HepG2 (cell line): ENCODE data around the gene MTFP1. TPM values are rescaled to one million over a fixed set of nuclear protein-coding genes. Genes with fewer than 3 reads are reported as not detected.

ENCODE experiments used
- ATAC-seq: fragments of 200-7000 bp; cut with Tn5 transposase; 3 replicates; pipeline ENCODE4 v1.9.1; 2020; ENCODE audit warnings: mild to moderate bottlenecking, moderate library complexity
- BruUV-seq: library from RNA; stranded (reverse); fragments of 400-500 nt; replicated peaks from 2 replicates; lab custom pipeline; 2021; lab: Mats Ljungman, UMichigan
- CTCF ChIA-PET: fragments of 300-600 bp; formaldehyde crosslinking; extraction: SDS; loops from one replicate; lab custom pipeline; 2021; ENCODE audit warnings: low total read pairs, inconsistent platforms, low intra/inter-chr PET ratio; lab: Yijun Ruan, JAX
- POLR2A ChIA-PET: fragments of 350-600 bp; sonication (Branson Sonifier 250); formaldehyde crosslinking; loops from one replicate; lab custom pipeline; 2020; ENCODE audit warnings: antibody characterized with exemption, inconsistent platforms; lab: Yijun Ruan, JAX
- DNase-seq: peaks from one replicate; pipeline ENCODE4 v3.0.0-alpha.2; 2015; ENCODE audit warnings: low spot score
- FAIRE-seq: peaks from 3 replicates; lab custom pipeline; 2011; peaks lifted over from hg19 to GRCh38; lab: Jason Lieb, UNC
- H2AFZ ChIP-seq: one replicate; pipeline ENCODE4 v1.6.1; 2011; ENCODE audit warnings: low read length, inconsistent platforms
- H3K27ac ChIP-seq: fragments of 300-600 bp; 3 replicates; pipeline ENCODE4 v1.8.0; 2011; ENCODE audit warnings: mixed run types, mild to moderate bottlenecking, mixed read lengths, low read length, inconsistent platforms; ENCODE audit not compliant: insufficient read depth; ENCODE audit errors: extremely low read length
- H3K27me3 ChIP-seq, 2 experiments: fragments of 200-600 bp in 1 of 2; 2 replicates in 1 of 2; 3 replicates in 1 of 2; pipeline versions ENCODE4 v1.6.0 to v1.8.0; 2011; ENCODE audit warnings: low read length in 2 of 2, mild to moderate bottlenecking in 2 of 2, moderate library complexity in 2 of 2, inconsistent platforms in 1 of 2; ENCODE audit not compliant: insufficient read depth in 2 of 2, control insufficient read depth in 1 of 2
- H3K36me3 ChIP-seq, 2 experiments: fragments of 200-600 bp in 1 of 2; replicated peaks in 1 of 2; 2 replicates in 1 of 2; 3 replicates in 1 of 2; pipeline versions ENCODE4 v1.5.1 to v1.8.0; 2011; ENCODE audit warnings: low read length in 2 of 2, inconsistent platforms in 1 of 2; ENCODE audit not compliant: insufficient read depth in 2 of 2, control insufficient read depth in 1 of 2
- H3K4me1 ChIP-seq: 2 replicates; pipeline ENCODE4 v1.5.1; 2012; ENCODE audit warnings: low read length, inconsistent platforms; ENCODE audit not compliant: insufficient read depth
- H3K4me2 ChIP-seq: 2 replicates; pipeline ENCODE4 v1.6.0; 2011; ENCODE audit warnings: low read depth, low read length, inconsistent platforms
- H3K4me3 ChIP-seq, 3 experiments: fragments of 200-600 bp in 1 of 3; sonication (generic), shearing (Covaris generic) in 1 of 3; replicated peaks in 1 of 3; 2 replicates each; pipeline ENCODE4 v1.5.1; 2011 to 2016; ENCODE audit warnings: low read length in 3 of 3, inconsistent platforms in 2 of 3, low read depth in 2 of 3, mild to moderate bottlenecking in 2 of 3, control low read depth in 1 of 3, mixed read lengths in 1 of 3; ENCODE audit not compliant: insufficient read depth in 1 of 3
- H3K79me2 ChIP-seq: one replicate; pipeline ENCODE4 v1.6.1; 2011; ENCODE audit warnings: low read length, inconsistent platforms; ENCODE audit not compliant: insufficient read depth
- H3K9ac ChIP-seq: 2 replicates; pipeline ENCODE4 v1.6.0; 2011; ENCODE audit warnings: mild to moderate bottlenecking, low read depth, low read length, inconsistent platforms; ENCODE audit not compliant: insufficient read depth
- H3K9me3 ChIP-seq: 2 replicates; pipeline ENCODE4 v1.5.1; 2012; ENCODE audit warnings: mild to moderate bottlenecking, low read length
- H4K20me1 ChIP-seq: 2 replicates; pipeline ENCODE4 v1.6.0; 2011; ENCODE audit warnings: inconsistent platforms, mild to moderate bottlenecking, low read length, moderate library complexity; ENCODE audit not compliant: insufficient read depth
- ARID2 ChIP-seq: sonication (generic); formaldehyde crosslinking; IDR thresholded peaks from 2 replicates; pipeline ENCODE4 v1.8.1; 2022; ENCODE audit warnings: mild to moderate bottlenecking, missing genetic modification reagents, borderline replicate concordance
- KMT2A ChIP-seq: sonication (generic); formaldehyde crosslinking; IDR thresholded peaks from 2 replicates; pipeline ENCODE4 v1.4.0; 2020; ENCODE audit warnings: missing genetic modification reagents
- MAFF ChIP-seq: IDR thresholded peaks from 2 replicates; pipeline ENCODE4 v1.6.1; 2011; ENCODE audit warnings: low read depth, low read length, improper control_type of control experiment
- MAFK ChIP-seq, 2 experiments: IDR thresholded peaks in 1 of 2; conservative IDR thresholded peaks in 1 of 2; 2 replicates each; pipeline ENCODE4 v1.6.1; 2011; ENCODE audit warnings: improper control_type of control experiment in 2 of 2, low read length in 2 of 2
- RBFOX2 ChIP-seq: fragments of 200-400 bp; formaldehyde crosslinking; IDR thresholded peaks from 2 replicates; pipeline ENCODE4 v1.6.1; 2017; ENCODE audit warnings: low read depth, mild to moderate bottlenecking, low read length
- SMAD1 ChIP-seq: sonication (generic); formaldehyde crosslinking; IDR thresholded peaks from 2 replicates; pipeline ENCODE4 v1.4.0; 2020; ENCODE audit warnings: missing genetic modification reagents, low read depth, mild to moderate bottlenecking, borderline replicate concordance
- SSRP1 ChIP-seq: IDR thresholded peaks from 2 replicates; pipeline ENCODE4 v1.6.1; 2016; ENCODE audit warnings: control low read depth
- ZFAT ChIP-seq: sonication (generic); formaldehyde crosslinking; conservative IDR thresholded peaks from 2 replicates; pipeline ENCODE4 v1.8.1; 2023; ENCODE audit warnings: missing genetic modification reagents, inconsistent platforms
- WGBS: methylation state at CpG from one replicate; pipeline ENCODE4 v1.1.6; 2017; ENCODE audit warnings: low lambda C conversion rate; 5-methylcytosine and 5-hydroxymethylcytosine counted together
- in situ Hi-C: cut with HindIII; loops from 2 replicates; pipeline ENCODE4 v1.10.0; 2017; ENCODE audit warnings: low pct_unique_long_range_greater_than_20kb; ENCODE audit not compliant: extremely low pct_ligation_motif_present
- intact Hi-C: fragments of 100-400 bp; cut with micrococcal nuclease; formaldehyde crosslinking; loops from one replicate; pipeline ENCODE4 v1.10.0; 2022; ENCODE audit not compliant: unreplicated experiment
- polyA plus RNA-seq, 8 experiments: library from polyadenylated mRNA; depleted of rRNA in 3 of 8; stranded (reverse) in 7 of 8; unstranded in 1 of 8; fragments of >200 nt; fragmentation: Illumina TruSeq in 4 of 8; extraction: Trizol in 4 of 8; gene quantifications; 2 replicates each; pipeline versions ENCODE4 v1.2.1 to v1.2.3, GENCODE V29; 2011 to 2016; ENCODE audit warnings: low read depth in 4 of 8, missing spikeins in 1 of 8, mixed read lengths in 1 of 8; ENCODE audit not compliant: insufficient read depth in 1 of 8
- total RNA-seq, 5 experiments: library from RNA; depleted of rRNA; stranded (reverse); fragments of >200 nt; fragmentation: Illumina TruSeq; extraction: Trizol; gene quantifications; 2 replicates each; pipeline ENCODE4 v1.2.3, GENCODE V29; 2016; ENCODE audit warnings: low read depth in 1 of 5
- TF ChIP-seq, protein P1 (sequence below): sonication (generic); formaldehyde crosslinking; IDR thresholded peaks from 2 replicates; pipeline ENCODE4 v1.9.0; 2021; ENCODE audit warnings: missing genetic modification reagents, borderline replicate concordance
- TF ChIP-seq, protein P2 (sequence below): sonication (generic); formaldehyde crosslinking; IDR thresholded peaks from 2 replicates; pipeline ENCODE4 v1.5.0; 2020; ENCODE audit warnings: mild to moderate bottlenecking, missing genetic modification reagents
- TF ChIP-seq, protein P3 (sequence below): sonication (generic); formaldehyde crosslinking; IDR thresholded peaks from 2 replicates; pipeline ENCODE4 v1.8.1; 2023; ENCODE audit warnings: mild to moderate bottlenecking, missing genetic modification reagents

Gene MTFP1
- total and polyA plus RNA-seq, 2 of the 13 experiments (the other 11 are each of a cell fraction or from before 2014, with no cell fraction given), result 29.5 to 45.6 TPM

DNA sequence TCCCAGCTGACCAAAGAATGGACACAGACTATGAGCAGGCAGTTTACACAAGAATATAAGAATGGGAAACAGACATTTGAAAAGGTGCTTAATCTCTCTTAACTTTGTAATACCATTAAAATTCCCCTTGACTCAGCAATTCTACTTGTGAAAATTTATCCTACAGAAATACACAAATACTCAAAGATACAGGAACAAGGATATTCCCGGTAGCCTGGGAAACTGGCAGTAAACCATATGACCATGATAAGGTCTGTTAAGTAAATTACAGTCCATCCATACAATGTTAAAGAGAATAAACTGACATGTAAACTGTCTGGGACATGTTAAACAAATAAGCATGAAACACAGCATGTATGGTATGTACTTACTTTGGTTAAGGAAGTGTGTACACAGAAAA, 8.7 kb upstream of the MTFP1 start:
- 96% methylated on average over 1 of the region's 1 CpG for WGBS
- peaks cover 7% of the 10 kb centered on the region for H3K79me2 ChIP-seq
- no TSS peak for BruUV-seq

More for the DNA sequence above, 8.7 kb upstream of the MTFP1 start:
- Histone ChIP-seq H2AFZ (no peak overlapping the region), H3K4me1 (peaks cover 65% of the 10 kb centered on the region), H3K4me2 (no peak overlapping the region), H3K4me3 (no peak overlapping the region), H3K27me3 (no peaks in the 10 kb centered on the region)
- no peak for ATAC-seq
- intact Hi-C loops (no loop called here), in situ Hi-C loops (no loop called here)
- no peak for DNase-seq
- TF ChIP-seq SMAD1 (CRISPR knock-in tag), result no peak
- TF ChIP-seq RBFOX2, result no peak
- TF ChIP-seq MAFF, result peak; percentile 83
- TF ChIP-seq KMT2A, result no peak
- TF ChIP-seq MAFK (conservative IDR thresholded peaks at IDR 0.05 in 1 of 2, IDR thresholded peaks at IDR 0.05 in 1 of 2; ENCODE audit: low read length in 2 of 2), result peak; percentile 79 to 94
- TF ChIP-seq, protein P1, sequence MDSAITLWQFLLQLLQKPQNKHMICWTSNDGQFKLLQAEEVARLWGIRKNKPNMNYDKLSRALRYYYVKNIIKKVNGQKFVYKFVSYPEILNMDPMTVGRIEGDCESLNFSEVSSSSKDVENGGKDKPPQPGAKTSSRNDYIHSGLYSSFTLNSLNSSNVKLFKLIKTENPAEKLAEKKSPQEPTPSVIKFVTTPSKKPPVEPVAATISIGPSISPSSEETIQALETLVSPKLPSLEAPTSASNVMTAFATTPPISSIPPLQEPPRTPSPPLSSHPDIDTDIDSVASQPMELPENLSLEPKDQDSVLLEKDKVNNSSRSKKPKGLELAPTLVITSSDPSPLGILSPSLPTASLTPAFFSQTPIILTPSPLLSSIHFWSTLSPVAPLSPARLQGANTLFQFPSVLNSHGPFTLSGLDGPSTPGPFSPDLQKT, result no peak
- TF ChIP-seq ZFAT, result no peak
- TF ChIP-seq SSRP1 (CRISPR knock-in tag), result no peak
- TF ChIP-seq, protein P2, sequence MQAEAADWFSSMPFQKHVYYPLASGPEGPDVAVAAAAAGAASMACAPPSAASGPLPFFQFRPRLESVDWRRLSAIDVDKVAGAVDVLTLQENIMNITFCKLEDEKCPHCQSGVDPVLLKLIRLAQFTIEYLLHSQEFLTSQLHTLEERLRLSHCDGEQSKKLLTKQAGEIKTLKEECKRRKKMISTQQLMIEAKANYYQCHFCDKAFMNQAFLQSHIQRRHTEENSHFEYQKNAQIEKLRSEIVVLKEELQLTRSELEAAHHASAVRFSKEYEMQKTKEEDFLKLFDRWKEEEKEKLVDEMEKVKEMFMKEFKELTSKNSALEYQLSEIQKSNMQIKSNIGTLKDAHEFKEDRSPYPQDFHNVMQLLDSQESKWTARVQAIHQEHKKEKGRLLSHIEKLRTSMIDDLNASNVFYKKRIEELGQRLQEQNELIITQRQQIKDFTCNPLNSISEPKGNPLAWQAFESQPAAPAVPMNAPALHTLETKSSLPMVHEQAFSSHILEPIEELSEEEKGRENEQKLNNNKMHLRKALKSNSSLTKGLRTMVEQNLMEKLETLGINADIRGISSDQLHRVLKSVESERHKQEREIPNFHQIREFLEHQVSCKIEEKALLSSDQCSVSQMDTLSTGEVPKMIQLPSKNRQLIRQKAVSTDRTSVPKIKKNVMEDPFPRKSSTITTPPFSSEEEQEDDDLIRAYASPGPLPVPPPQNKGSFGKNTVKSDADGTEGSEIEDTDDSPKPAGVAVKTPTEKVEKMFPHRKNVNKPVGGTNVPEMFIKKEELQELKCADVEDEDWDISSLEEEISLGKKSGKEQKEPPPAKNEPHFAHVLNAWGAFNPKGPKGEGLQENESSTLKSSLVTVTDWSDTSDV (CRISPR knock-in tag), result no peak
- TF ChIP-seq, protein P3, sequence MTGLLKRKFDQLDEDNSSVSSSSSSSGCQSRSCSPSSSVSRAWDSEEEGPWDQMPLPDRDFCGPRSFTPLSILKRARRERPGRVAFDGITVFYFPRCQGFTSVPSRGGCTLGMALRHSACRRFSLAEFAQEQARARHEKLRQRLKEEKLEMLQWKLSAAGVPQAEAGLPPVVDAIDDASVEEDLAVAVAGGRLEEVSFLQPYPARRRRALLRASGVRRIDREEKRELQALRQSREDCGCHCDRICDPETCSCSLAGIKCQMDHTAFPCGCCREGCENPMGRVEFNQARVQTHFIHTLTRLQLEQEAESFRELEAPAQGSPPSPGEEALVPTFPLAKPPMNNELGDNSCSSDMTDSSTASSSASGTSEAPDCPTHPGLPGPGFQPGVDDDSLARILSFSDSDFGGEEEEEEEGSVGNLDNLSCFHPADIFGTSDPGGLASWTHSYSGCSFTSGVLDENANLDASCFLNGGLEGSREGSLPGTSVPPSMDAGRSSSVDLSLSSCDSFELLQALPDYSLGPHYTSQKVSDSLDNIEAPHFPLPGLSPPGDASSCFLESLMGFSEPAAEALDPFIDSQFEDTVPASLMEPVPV (CRISPR knock-in tag), result no peak
- no peak for TF ChIP-seq ARID2 (CRISPR knock-in tag)
- TF ChIP-seq, all 625 proteins: peak for 2
- ChIA-PET CTCF (no interaction called here), POLR2A (no interaction called here)
- Histone ChIP-seq H4K20me1 (no peaks in the 10 kb centered on the region), H3K27ac (no peak overlapping the region), H3K36me3 (peaks cover 8 to 33% of the 10 kb centered on the region in 2 experiments), H3K9me3 (no peaks in the 10 kb centered on the region), H3K9ac (no peak overlapping the region)
- FAIRE-seq, result no peak
